ENCODE measurements around the gene LIX1.
"Not testable (repeated sequence)": the region's sequence is repeated elsewhere in the genome, so short reads cannot be mapped to it uniquely, and the experiment has no call there.

The LIX1 gene

GRCh38 chr5:97141539-97141938 is 872 bp downstream of the LIX1 start:
- Histone ChIP-seq H3K4me2 (ENCODE audit: low read length) (no peak overlapping the region), H3K4me3 (ENCODE audit: low read length) (no peak overlapping the region), H3K27me3 (ENCODE audit: control insufficient read depth, low read length) (no peaks in the 10 kb centered on the region), H3F3A (ENCODE audit: control insufficient read depth, insufficient read depth) (no peaks in the 10 kb centered on the region), H3K36me3 (ENCODE audit: control insufficient read depth, low read length) (no peaks in the 10 kb centered on the region), H3K79me2 (ENCODE audit: control insufficient read depth, low read length) (no peaks in the 10 kb centered on the region), H3K4me1 (ENCODE audit: control insufficient read depth, low read length) (no peaks in the 10 kb centered on the region), H3K27ac (ENCODE audit: low read depth, low read length) (no peak overlapping the region), H3K9me3 (ENCODE audit: control insufficient read depth, insufficient read depth, low read length) (no peaks in the 10 kb centered on the region), H3K9me2 (replicated peaks; ENCODE audit: control insufficient read depth, low read length) (no peaks in the 10 kb centered on the region), H4K20me1 (ENCODE audit: control insufficient read depth, insufficient read depth, low read depth, low read length) (no peaks in the 10 kb centered on the region)
- TF ChIP-seq CTCF (IDR thresholded peaks at IDR 0.05; ENCODE audit: low read depth, low read length, poor library complexity, severe bottlenecking) (no peak), EZH2phosphoT487 (IDR thresholded peaks at IDR 0.05; ENCODE audit: borderline replicate concordance, low read length) (no peak)

DNA sequence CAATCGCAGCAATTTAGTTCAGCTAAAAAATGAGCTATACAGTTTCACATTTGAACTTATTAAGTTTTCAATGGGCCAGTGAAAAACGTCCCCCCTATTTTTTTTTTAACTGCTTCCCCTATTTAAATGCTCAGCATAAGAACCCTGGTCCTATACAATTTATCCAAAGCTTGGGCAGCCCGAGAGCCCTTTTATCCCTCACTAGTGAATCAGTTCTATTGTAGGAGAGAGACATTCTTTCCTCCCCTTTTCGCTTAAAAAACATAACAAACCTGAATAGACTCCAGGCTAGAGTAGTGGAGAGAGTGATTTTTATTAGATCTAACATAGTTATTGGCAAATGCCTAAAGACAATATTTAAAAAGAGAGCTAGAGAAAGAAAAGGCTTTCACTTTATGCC is 1.4 kb downstream of the LIX1 start:
- H3K9me3 ChIP-seq (ENCODE audit: control insufficient read depth, insufficient read depth, low read length): no peaks in the 10 kb centered on the region
- no peak overlapping the region for H3K27ac ChIP-seq (ENCODE audit: low read depth, low read length)
- TF ChIP-seq CTCF (IDR thresholded peaks at IDR 0.05; ENCODE audit: low read depth, low read length, poor library complexity, severe bottlenecking) (no peak), EZH2phosphoT487 (IDR thresholded peaks at IDR 0.05; ENCODE audit: borderline replicate concordance, low read length) (no peak)
- H3K9me2 ChIP-seq (replicated peaks; ENCODE audit: control insufficient read depth, low read length): no peaks in the 10 kb centered on the region
- H3K4me2 ChIP-seq (ENCODE audit: low read length): no peak overlapping the region
- no peak overlapping the region for H3K4me3 ChIP-seq (ENCODE audit: low read length)
- H3K27me3 ChIP-seq (ENCODE audit: control insufficient read depth, low read length): no peaks in the 10 kb centered on the region
- no peaks in the 10 kb centered on the region for H3K79me2 ChIP-seq (ENCODE audit: control insufficient read depth, low read length)
- no peaks in the 10 kb centered on the region for H3F3A ChIP-seq (ENCODE audit: control insufficient read depth, insufficient read depth)
- H3K36me3 ChIP-seq (ENCODE audit: control insufficient read depth, low read length): no peaks in the 10 kb centered on the region
- no peaks in the 10 kb centered on the region for H3K4me1 ChIP-seq (ENCODE audit: control insufficient read depth, low read length)
- no peaks in the 10 kb centered on the region for H4K20me1 ChIP-seq (ENCODE audit: control insufficient read depth, insufficient read depth, low read depth, low read length)

DNA sequence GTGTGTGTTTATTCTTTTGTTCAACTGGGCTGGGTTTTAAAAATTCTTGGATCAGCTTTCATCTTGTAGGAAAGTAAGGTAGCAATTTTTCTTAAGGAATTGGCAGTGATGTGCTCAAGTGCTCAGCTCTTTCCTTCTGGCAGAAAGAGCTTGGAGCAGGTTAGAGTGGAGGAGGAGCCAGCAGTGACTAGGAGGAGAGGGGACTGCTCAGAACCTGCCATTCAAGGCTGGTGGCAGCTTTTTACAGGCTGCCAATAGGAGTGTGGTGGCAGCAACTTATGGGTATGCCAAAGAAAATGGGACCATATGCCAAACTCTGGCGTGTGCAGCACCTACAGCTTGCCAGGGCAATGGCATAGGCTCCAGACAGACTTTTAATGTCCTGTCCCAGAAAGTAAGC is 2.2 kb downstream of the LIX1 start:
- H3K4me1 ChIP-seq (ENCODE audit: control insufficient read depth, low read length); H3F3A ChIP-seq (ENCODE audit: control insufficient read depth, insufficient read depth): not testable (repeated sequence)

GRCh38 chr5:97136475-97136874 is 5.9 kb downstream of the LIX1 start:
- Histone ChIP-seq H3K9me3 (ENCODE audit: control insufficient read depth, insufficient read depth, low read length) (no peaks in the 10 kb centered on the region), H3K79me2 (ENCODE audit: control insufficient read depth, low read length) (no peaks in the 10 kb centered on the region), H3K36me3 (ENCODE audit: control insufficient read depth, low read length) (no peaks in the 10 kb centered on the region), H3K27me3 (ENCODE audit: control insufficient read depth, low read length) (no peaks in the 10 kb centered on the region), H3K9me2 (replicated peaks; ENCODE audit: control insufficient read depth, low read length) (no peaks in the 10 kb centered on the region), H3K27ac (ENCODE audit: low read depth, low read length) (no peak overlapping the region), H3F3A (ENCODE audit: control insufficient read depth, insufficient read depth) (no peaks in the 10 kb centered on the region), H3K4me1 (ENCODE audit: control insufficient read depth, low read length) (peaks cover 18% of the 10 kb centered on the region), H3K4me3 (ENCODE audit: low read length) (no peak overlapping the region), H3K4me2 (ENCODE audit: low read length) (no peak overlapping the region), H4K20me1 (ENCODE audit: control insufficient read depth, insufficient read depth, low read depth, low read length) (no peaks in the 10 kb centered on the region)
- TF ChIP-seq EZH2phosphoT487 (IDR thresholded peaks at IDR 0.05; ENCODE audit: borderline replicate concordance, low read length) (no peak), CTCF (IDR thresholded peaks at IDR 0.05; ENCODE audit: low read depth, low read length, poor library complexity, severe bottlenecking) (no peak)

More for the DNA sequence above, 2.2 kb downstream of the LIX1 start:
- H3K27me3 ChIP-seq (ENCODE audit: control insufficient read depth, low read length); H3K9me2 ChIP-seq (replicated peaks; ENCODE audit: control insufficient read depth, low read length); H3K36me3 ChIP-seq (ENCODE audit: control insufficient read depth, low read length); H4K20me1 ChIP-seq (ENCODE audit: control insufficient read depth, insufficient read depth, low read depth, low read length); H3K4me2 ChIP-seq (ENCODE audit: low read length); H3K4me3 ChIP-seq (ENCODE audit: low read length); H3K27ac ChIP-seq (ENCODE audit: low read depth, low read length); H3K9me3 ChIP-seq (ENCODE audit: control insufficient read depth, insufficient read depth, low read length); H3K79me2 ChIP-seq (ENCODE audit: control insufficient read depth, low read length): not testable (repeated sequence)
